ENCODE data around the gene DYSF. TPM values are rescaled to one million over a fixed set of nuclear protein-coding genes. Genes with fewer than 3 reads are reported as not detected.

Gene DYSF
- polyA plus RNA-seq, 1 donor from 2014 or later, result 0.04 TPM

GRCh38 chr2:71674158-71674851, 220.9 kb downstream of the DYSF start:
- Histone ChIP-seq H3K9me2 (ENCODE audit: insufficient read depth, low read length) (no peaks in the 10 kb centered on the region), H3K27ac (ENCODE audit: low read length) (no peak overlapping the region), H3K79me2 (replicated peaks; ENCODE audit: insufficient read depth, low read length) (no peaks in the 10 kb centered on the region), H4K20me1 (ENCODE audit: insufficient read depth) (no peaks in the 10 kb centered on the region), H3K4me2 (ENCODE audit: low read length) (no peak overlapping the region), H3K4me3 (ENCODE audit: low read length) (no peak overlapping the region), H3K27me3 (ENCODE audit: insufficient read depth, low read depth, low read length) (no peaks in the 10 kb centered on the region), H3K9ac (ENCODE audit: low read length) (no peak overlapping the region), H3K36me3 (ENCODE audit: insufficient read depth, low read length) (no peaks in the 10 kb centered on the region), H3K9me3 (ENCODE audit: low read length) (no peaks in the 10 kb centered on the region), H3F3A (ENCODE audit: insufficient read depth, low read length, poor library complexity, severe bottlenecking) (no peaks in the 10 kb centered on the region), H2AFZ (ENCODE audit: low read depth, low read length) (no peak overlapping the region)
- no peak for TF ChIP-seq REST (IDR thresholded peaks at IDR 0.05; ENCODE audit: borderline replicate concordance)
- no peak for TF ChIP-seq CTCF (IDR thresholded peaks at IDR 0.05; ENCODE audit: poor library complexity, severe bottlenecking)

GRCh38 chr2:71675296-71675695, 221.9 kb downstream of the DYSF start:
- Histone ChIP-seq H3K9me3 (ENCODE audit: low read length) (no peaks in the 10 kb centered on the region), H3K9ac (ENCODE audit: low read length) (no peak overlapping the region), H3K27ac (ENCODE audit: low read length) (no peak overlapping the region), H3K4me2 (ENCODE audit: low read length) (no peak overlapping the region), H3K36me3 (ENCODE audit: insufficient read depth, low read length) (no peaks in the 10 kb centered on the region), H2AFZ (ENCODE audit: low read depth, low read length) (no peak overlapping the region), H3K27me3 (ENCODE audit: insufficient read depth, low read depth, low read length) (no peaks in the 10 kb centered on the region), H3K4me3 (ENCODE audit: low read length) (no peak overlapping the region), H3K9me2 (ENCODE audit: insufficient read depth, low read length) (no peaks in the 10 kb centered on the region), H3F3A (ENCODE audit: insufficient read depth, low read length, poor library complexity, severe bottlenecking) (no peaks in the 10 kb centered on the region), H3K79me2 (replicated peaks; ENCODE audit: insufficient read depth, low read length) (no peaks in the 10 kb centered on the region), H4K20me1 (ENCODE audit: insufficient read depth) (no peaks in the 10 kb centered on the region)
- TF ChIP-seq RAD21 (conservative IDR thresholded peaks at IDR 0.05) (no peak), EP300 (conservative IDR thresholded peaks at IDR 0.05; ENCODE audit: poor library complexity, severe bottlenecking) (no peak), CTCF (IDR thresholded peaks at IDR 0.05; ENCODE audit: poor library complexity, severe bottlenecking) (no peak), MXI1 (conservative IDR thresholded peaks at IDR 0.05; ENCODE audit: poor library complexity, severe bottlenecking) (no peak), TAF1 (IDR thresholded peaks at IDR 0.05; ENCODE audit: low read depth) (no peak), POLR2AphosphoS5 (IDR thresholded peaks at IDR 0.05) (no peak), REST (IDR thresholded peaks at IDR 0.05; ENCODE audit: borderline replicate concordance) (no peak), SMC3 (conservative IDR thresholded peaks at IDR 0.05; ENCODE audit: poor library complexity) (no peak), EZH2 (IDR thresholded peaks at IDR 0.05; ENCODE audit: borderline replicate concordance, insufficient read depth, low read length, poor library complexity, severe bottlenecking) (no peak)

Measured in neural cell (in vitro differentiated cells).